ENCODE measurements around the gene GTF3C2. TPM values are rescaled to one million over a fixed set of nuclear protein-coding genes. Genes with fewer than 3 reads are reported as not detected.
"Not testable (repeated sequence)": the region's sequence is repeated elsewhere in the genome, so short reads cannot be mapped to it uniquely, and the experiment has no call there.

Gene GTF3C2
- total RNA-seq, 1 donor from 2014 or later = 19.2 TPM

GRCh38 chr2:27363933-27364332, 7.4 kb upstream of the GTF3C2 start:
- Histone ChIP-seq H3K36me3 (ENCODE audit: control insufficient read depth, insufficient read depth, low read length) (peaks cover 18% of the 10 kb centered on the region), H3K4me3 (ENCODE audit: low read depth, low read length) (no peak overlapping the region), H3K27me3 (ENCODE audit: control insufficient read depth, insufficient read depth, low read length) (no peaks in the 10 kb centered on the region)
- TF ChIP-seq, protein P1, sequence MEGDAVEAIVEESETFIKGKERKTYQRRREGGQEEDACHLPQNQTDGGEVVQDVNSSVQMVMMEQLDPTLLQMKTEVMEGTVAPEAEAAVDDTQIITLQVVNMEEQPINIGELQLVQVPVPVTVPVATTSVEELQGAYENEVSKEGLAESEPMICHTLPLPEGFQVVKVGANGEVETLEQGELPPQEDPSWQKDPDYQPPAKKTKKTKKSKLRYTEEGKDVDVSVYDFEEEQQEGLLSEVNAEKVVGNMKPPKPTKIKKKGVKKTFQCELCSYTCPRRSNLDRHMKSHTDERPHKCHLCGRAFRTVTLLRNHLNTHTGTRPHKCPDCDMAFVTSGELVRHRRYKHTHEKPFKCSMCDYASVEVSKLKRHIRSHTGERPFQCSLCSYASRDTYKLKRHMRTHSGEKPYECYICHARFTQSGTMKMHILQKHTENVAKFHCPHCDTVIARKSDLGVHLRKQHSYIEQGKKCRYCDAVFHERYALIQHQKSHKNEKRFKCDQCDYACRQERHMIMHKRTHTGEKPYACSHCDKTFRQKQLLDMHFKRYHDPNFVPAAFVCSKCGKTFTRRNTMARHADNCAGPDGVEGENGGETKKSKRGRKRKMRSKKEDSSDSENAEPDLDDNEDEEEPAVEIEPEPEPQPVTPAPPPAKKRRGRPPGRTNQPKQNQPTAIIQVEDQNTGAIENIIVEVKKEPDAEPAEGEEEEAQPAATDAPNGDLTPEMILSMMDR (IDR thresholded peaks at IDR 0.05; ENCODE audit: insufficient read depth, low read length, severe bottlenecking) = no peak
- DNase-seq (ENCODE audit: low read depth) = no peak
- FAIRE-seq = no peak

GRCh38 chr2:27362678-27363420, 6.3 kb upstream of the GTF3C2 start:
- FAIRE-seq = no peak
- no peaks in the 10 kb centered on the region for H3K27me3 ChIP-seq (ENCODE audit: control insufficient read depth, insufficient read depth, low read length)
- DNase-seq (ENCODE audit: low read depth) = no peak
- TF ChIP-seq, protein P1 (IDR thresholded peaks at IDR 0.05; ENCODE audit: insufficient read depth, low read length, severe bottlenecking) = no peak
- H3K4me3 ChIP-seq (ENCODE audit: low read depth, low read length) = no peak overlapping the region
- H3K36me3 ChIP-seq (ENCODE audit: control insufficient read depth, insufficient read depth, low read length) = peaks cover 12% of the 10 kb centered on the region

DNA sequence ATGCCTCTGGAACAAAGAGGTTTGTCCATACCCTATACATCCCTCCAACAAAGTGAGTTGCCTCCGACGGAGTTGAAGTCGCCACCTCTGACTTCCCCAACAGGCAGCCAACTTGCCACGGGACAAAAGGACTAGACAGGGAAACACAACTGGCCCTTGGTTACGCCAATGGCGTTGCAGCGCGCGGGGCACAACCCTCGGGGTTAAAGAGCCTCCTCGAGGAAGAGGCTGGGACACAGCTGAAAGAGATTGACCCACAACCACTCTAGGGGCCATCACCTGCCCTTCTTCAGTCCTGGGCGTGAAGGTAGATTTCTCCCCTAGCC, 545 bp downstream of the GTF3C2 start:
- H3K36me3 ChIP-seq (ENCODE audit: control insufficient read depth, insufficient read depth, low read length) = no peaks in the 10 kb centered on the region
- FAIRE-seq (no peak), DNase-seq (ENCODE audit: low read depth) (peak; percentile 40)

GRCh38 chr2:27354597-27354927, 2.0 kb downstream of the GTF3C2 start:
- no peak for FAIRE-seq

More for the DNA sequence above, 545 bp downstream of the GTF3C2 start:
- H3K4me3 ChIP-seq (ENCODE audit: low read depth, low read length) = peak overlapping the region; percentile 94
- TF ChIP-seq, protein P1 (IDR thresholded peaks at IDR 0.05; ENCODE audit: insufficient read depth, low read length, severe bottlenecking) = no peak
- no peaks in the 10 kb centered on the region for H3K27me3 ChIP-seq (ENCODE audit: control insufficient read depth, insufficient read depth, low read length)

GRCh38 chr2:27353762-27354596, 2.6 kb downstream of the GTF3C2 start:
- TF ChIP-seq, protein P1 (IDR thresholded peaks at IDR 0.05; ENCODE audit: insufficient read depth, low read length, severe bottlenecking) = no peak
- no peaks in the 10 kb centered on the region for H3K27me3 ChIP-seq (ENCODE audit: control insufficient read depth, insufficient read depth, low read length)
- H3K4me3 ChIP-seq (ENCODE audit: low read depth, low read length) = no peak overlapping the region
- no peaks in the 10 kb centered on the region for H3K36me3 ChIP-seq (ENCODE audit: control insufficient read depth, insufficient read depth, low read length)
- peak; percentile 23 for DNase-seq (ENCODE audit: low read depth)
- FAIRE-seq = no peak

More at GRCh38 chr2:27354597-27354927, 2.0 kb downstream of the GTF3C2 start:
- TF ChIP-seq, protein P1 (IDR thresholded peaks at IDR 0.05; ENCODE audit: insufficient read depth, low read length, severe bottlenecking) = no peak
- DNase-seq (ENCODE audit: low read depth) = no peak
- H3K36me3 ChIP-seq (ENCODE audit: control insufficient read depth, insufficient read depth, low read length) = no peaks in the 10 kb centered on the region
- H3K27me3 ChIP-seq (ENCODE audit: control insufficient read depth, insufficient read depth, low read length) = no peaks in the 10 kb centered on the region
- H3K4me3 ChIP-seq (ENCODE audit: low read depth, low read length) = no peak overlapping the region

GRCh38 chr2:27353386-27353761, 3.2 kb downstream of the GTF3C2 start:
- not testable (repeated sequence) for DNase-seq (ENCODE audit: low read depth); H3K4me3 ChIP-seq (ENCODE audit: low read depth, low read length); FAIRE-seq; H3K27me3 ChIP-seq (ENCODE audit: control insufficient read depth, insufficient read depth, low read length); H3K36me3 ChIP-seq (ENCODE audit: control insufficient read depth, insufficient read depth, low read length)

All from bronchial epithelial cell (primary cell).